ENCODE measurements around the gene NAV1. TPM values are rescaled to one million over a fixed set of nuclear protein-coding genes. Genes with fewer than 3 reads are reported as not detected.

The NAV1 gene
- total RNA-seq, 1 experiment from 2014 or later, result 45.3 TPM

DNA sequence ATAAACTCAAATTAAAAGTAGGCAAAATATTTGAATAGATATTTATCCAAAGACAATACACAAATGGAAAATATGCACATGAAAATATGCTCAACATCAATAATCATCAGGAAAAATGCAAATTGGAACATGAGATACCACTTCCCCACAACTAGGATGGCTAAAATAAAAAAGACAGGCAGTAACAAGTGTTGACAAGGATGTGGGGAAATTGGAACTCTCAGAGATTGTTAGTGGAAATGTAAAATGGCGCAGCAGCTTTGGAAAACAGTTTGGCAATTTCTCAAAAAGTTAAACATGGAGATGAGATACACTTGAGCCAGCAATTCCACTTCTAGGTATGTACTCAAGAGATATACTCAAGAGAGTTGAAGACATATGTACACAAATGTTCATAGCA is 48.8 kb downstream of the NAV1 start:
- POLR2A ChIA-PET (ENCODE audit: unreplicated experiment), result interaction anchor here (0.7 kb wide), 1 partner anchor 10 kb away, joined by 3 read pairs; no protein-coding TSS in a partner anchor
- TF ChIP-seq, protein P1, sequence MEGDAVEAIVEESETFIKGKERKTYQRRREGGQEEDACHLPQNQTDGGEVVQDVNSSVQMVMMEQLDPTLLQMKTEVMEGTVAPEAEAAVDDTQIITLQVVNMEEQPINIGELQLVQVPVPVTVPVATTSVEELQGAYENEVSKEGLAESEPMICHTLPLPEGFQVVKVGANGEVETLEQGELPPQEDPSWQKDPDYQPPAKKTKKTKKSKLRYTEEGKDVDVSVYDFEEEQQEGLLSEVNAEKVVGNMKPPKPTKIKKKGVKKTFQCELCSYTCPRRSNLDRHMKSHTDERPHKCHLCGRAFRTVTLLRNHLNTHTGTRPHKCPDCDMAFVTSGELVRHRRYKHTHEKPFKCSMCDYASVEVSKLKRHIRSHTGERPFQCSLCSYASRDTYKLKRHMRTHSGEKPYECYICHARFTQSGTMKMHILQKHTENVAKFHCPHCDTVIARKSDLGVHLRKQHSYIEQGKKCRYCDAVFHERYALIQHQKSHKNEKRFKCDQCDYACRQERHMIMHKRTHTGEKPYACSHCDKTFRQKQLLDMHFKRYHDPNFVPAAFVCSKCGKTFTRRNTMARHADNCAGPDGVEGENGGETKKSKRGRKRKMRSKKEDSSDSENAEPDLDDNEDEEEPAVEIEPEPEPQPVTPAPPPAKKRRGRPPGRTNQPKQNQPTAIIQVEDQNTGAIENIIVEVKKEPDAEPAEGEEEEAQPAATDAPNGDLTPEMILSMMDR (conservative IDR thresholded peaks at IDR 0.05), result no peak
- no peak for TF ChIP-seq EZH2 (IDR thresholded peaks at IDR 0.05; ENCODE audit: low read depth)

More for the DNA sequence above, 48.8 kb downstream of the NAV1 start:
- Histone ChIP-seq H3K9me2 (ENCODE audit: insufficient read depth) (no peaks in the 10 kb centered on the region), H3K9me3 (ENCODE audit: insufficient read depth, low read depth) (no peaks in the 10 kb centered on the region), H3K36me3 (ENCODE audit: low read depth) (no peaks in the 10 kb centered on the region), H3K27ac (no peak overlapping the region), H3K79me2 (ENCODE audit: low read depth) (no peaks in the 10 kb centered on the region), H3K4me3 (no peak overlapping the region), H3K27me3 (ENCODE audit: insufficient read depth, low read depth) (no peaks in the 10 kb centered on the region), H4K20me1 (ENCODE audit: insufficient read depth) (no peaks in the 10 kb centered on the region), H3K4me1 (replicated peaks; ENCODE audit: insufficient read depth) (peaks cover under 1% of the 10 kb centered on the region; the same call in 1 of the 2 replicates), H2AFZ (no peak overlapping the region), H3K4me2 (no peak overlapping the region), H3F3A (ENCODE audit: insufficient read depth, low read depth) (peaks cover 3% of the 10 kb centered on the region; the same call in 1 of the 2 replicates)
- intact Hi-C loops (cut with micrococcal nuclease; ENCODE audit: unreplicated experiment), result no loop called here
- no peak for DNase-seq
- CTCF ChIA-PET, result no interaction called here
- no TSS peak for BruUV-seq (replicated peaks)

Other genes with a start within 250 kb of the NAV1 start
- 4.8 and 6.4 TPM in 2 replicates for gene TNNT2, start 161.4 kb upstream of the NAV1 start, total RNA-seq (2021)
- gene LAD1, start 139.8 kb upstream of the NAV1 start, total RNA-seq (2021), result 54.7 and 61.6 TPM in 2 replicates
- gene TNNI1, start 117.4 kb upstream of the NAV1 start, total RNA-seq (2021), result not detected in 2 replicates
- gene PHLDA3, start 69.9 kb upstream of the NAV1 start, total RNA-seq (2021), result 31.6 and 46.4 TPM in 2 replicates
- 56.8 and 61.3 TPM in 2 replicates for gene CSRP1, start 32.0 kb upstream of the NAV1 start, total RNA-seq (2021)